NCI-H510A treated with DMSO at 0.1 percent for 48 hours (cell line): ENCODE measurements around the gene LCTL.
"Not testable (repeated sequence)": the region's sequence is repeated elsewhere in the genome, so short reads cannot be mapped to it uniquely, and the experiment has no call there.

ENCODE experiments used
- DNase-seq: peaks from one replicate; lab custom pipeline; 2025; lab: John Stamatoyannopoulos, UW

Gene LCTL

GRCh38 chr15:66564136-66565041, 1.4 kb downstream of the LCTL start:
- no peak for DNase-seq

- DNase-seq = no peak
These were observed 2.2 kb downstream of the LCTL start for GRCh38 chr15:66563566-66564110.

GRCh38 chr15:66563126-66563525, 2.7 kb downstream of the LCTL start:
- DNase-seq = no peak

GRCh38 chr15:66560856-66561525, 4.8 kb downstream of the LCTL start:
- DNase-seq = no peak

GRCh38 chr15:66558271-66558670, 7.5 kb downstream of the LCTL start:
- no peak for DNase-seq

- no peak for DNase-seq
These were observed 10.1 kb downstream of the LCTL start for GRCh38 chr15:66555685-66556084.

- no peak for DNase-seq
These were observed 20.5 kb downstream of the LCTL start for GRCh38 chr15:66545255-66545654.

- DNase-seq = no peak
These were observed 22.9 kb downstream of the LCTL start for GRCh38 chr15:66542896-66543295.

- no peak for DNase-seq
These were observed 30.7 kb downstream of the LCTL start for GRCh38 chr15:66535056-66535455.

GRCh38 chr15:66524838-66525237, 41.0 kb downstream of the LCTL start:
- no peak for DNase-seq

- DNase-seq = no peak
These were observed 41.9 kb downstream of the LCTL start for GRCh38 chr15:66523926-66524325.

GRCh38 chr15:66515901-66516322, 49.9 kb downstream of the LCTL start:
- no peak for DNase-seq

GRCh38 chr15:66514586-66514985, 51.2 kb downstream of the LCTL start:
- no peak for DNase-seq

- DNase-seq = no peak
These were observed 57.4 kb downstream of the LCTL start for GRCh38 chr15:66508293-66508883.

- no peak for DNase-seq
These were observed 60.0 kb downstream of the LCTL start for GRCh38 chr15:66505818-66506217.

- peak; percentile 45 for DNase-seq
These were observed 60.4 kb downstream of the LCTL start for GRCh38 chr15:66505430-66505811.

- DNase-seq = peak; percentile 59
These were observed 61.0 kb downstream of the LCTL start, which contains the start of the genes RPL4 and ZWILCH for GRCh38 chr15:66504563-66505429. TSS of gene RPL4 (minus strand) at chr15:66504855. CDS start at chr15:66504790, 65 bp downstream. TSS of gene ZWILCH (plus strand) at chr15:66505326. CDS start at chr15:66505339, 13 bp downstream.

- DNase-seq = no peak
These were observed 61.8 kb downstream of the LCTL start for GRCh38 chr15:66503780-66504562.

GRCh38 chr15:66503041-66503648, 62.7 kb downstream of the LCTL start:
- DNase-seq = not testable (repeated sequence)

GRCh38 chr15:66502491-66502890, 63.3 kb downstream of the LCTL start:
- DNase-seq = no peak
